Keratinocyte (primary cell): ENCODE measurements around the gene HABP4. TPM values are rescaled to one million over a fixed set of nuclear protein-coding genes. Genes with fewer than 3 reads are reported as not detected.

ENCODE experiments used
- DNase-seq: peaks from one replicate; pipeline ENCODE4 v3.0.0-alpha.2; 2011; ENCODE audit warnings: low read depth, missing footprints, low spot score
- FAIRE-seq: peaks from 2 replicates; lab custom pipeline; 2011; peaks lifted over from hg19 to GRCh38; lab: Jason Lieb, UNC
- H2AFZ ChIP-seq: 2 replicates; pipeline ENCODE4 v1.6.0; 2012; ENCODE audit warnings: low read length, control low read depth, inconsistent platforms; ENCODE audit not compliant: control insufficient read depth
- H3K27ac ChIP-seq: 2 replicates; pipeline ENCODE4 v1.5.1; 2011; ENCODE audit warnings: low read length; ENCODE audit not compliant: control insufficient read depth, insufficient read depth
- H3K27me3 ChIP-seq: 3 replicates; pipeline ENCODE4 v1.6.0; 2011; ENCODE audit warnings: low read length; ENCODE audit not compliant: control insufficient read depth, insufficient read depth; ENCODE audit errors: extremely low read depth
- H3K36me3 ChIP-seq, 2 experiments: 2 replicates in 1 of 2; 3 replicates in 1 of 2; pipeline ENCODE4 v1.5.1; 2011; ENCODE audit warnings: low read length in 2 of 2, mild to moderate bottlenecking in 1 of 2; ENCODE audit not compliant: control insufficient read depth in 2 of 2, insufficient read depth in 2 of 2; ENCODE audit errors: extremely low read depth in 1 of 2
- H3K4me1 ChIP-seq: 3 replicates; pipeline ENCODE4 v1.5.1; 2011; ENCODE audit warnings: low read length; ENCODE audit not compliant: control insufficient read depth, insufficient read depth; ENCODE audit errors: extremely low read depth
- H3K4me2 ChIP-seq: 3 replicates; pipeline ENCODE4 v1.6.0; 2011; ENCODE audit warnings: low read depth, low read length; ENCODE audit not compliant: control insufficient read depth, insufficient read depth; ENCODE audit errors: extremely low read depth
- H3K4me3 ChIP-seq, 3 experiments: fragments of 200-600 bp in 1 of 3; sonication (generic) in 1 of 3; 2 replicates in 2 of 3; 3 replicates in 1 of 3; pipeline ENCODE4 v1.5.1; 2011 to 2016; ENCODE audit warnings: low read length in 3 of 3, mild to moderate bottlenecking in 3 of 3, control low read depth in 2 of 3, inconsistent platforms in 1 of 3, low read depth in 1 of 3, mixed read lengths in 1 of 3, mixed run types in 1 of 3, moderate library complexity in 1 of 3; ENCODE audit not compliant: control insufficient read depth in 2 of 3, insufficient read depth in 2 of 3; ENCODE audit errors: extremely low read depth in 1 of 3
- H3K79me2 ChIP-seq: 2 replicates; pipeline ENCODE4 v1.6.0; 2012; ENCODE audit warnings: low read length; ENCODE audit not compliant: control insufficient read depth, insufficient read depth
- H3K9ac ChIP-seq: 3 replicates; pipeline ENCODE4 v1.6.0; 2011; ENCODE audit warnings: low read length; ENCODE audit not compliant: control insufficient read depth, insufficient read depth; ENCODE audit errors: extremely low read depth
- H3K9me1 ChIP-seq: 3 replicates; pipeline ENCODE4 v1.6.0; 2011; ENCODE audit warnings: low read length; ENCODE audit not compliant: control insufficient read depth, insufficient read depth; ENCODE audit errors: extremely low read depth
- H3K9me3 ChIP-seq: 2 replicates; pipeline ENCODE4 v1.5.1; 2012; ENCODE audit warnings: low read depth, low read length; ENCODE audit not compliant: control insufficient read depth
- H4K20me1 ChIP-seq: 3 replicates; pipeline ENCODE4 v1.6.0; 2011; ENCODE audit warnings: low read length; ENCODE audit not compliant: control insufficient read depth, insufficient read depth; ENCODE audit errors: extremely low read depth
- EZH2 ChIP-seq: IDR thresholded peaks from one replicate; pipeline ENCODE4 v1.6.1; 2012; ENCODE audit warnings: inconsistent platforms, mild to moderate bottlenecking, low read length, moderate library complexity
- dilution Hi-C: fragments of 300-500 bp; cut with MboI; formaldehyde crosslinking; loops from one replicate; pipeline ENCODE4 v1.7.0; 2020; ENCODE audit warnings: low sequenced_read_pairs; ENCODE audit not compliant: extremely low pct_ligation_motif_present
- polyA plus RNA-seq, 5 experiments: library from polyadenylated mRNA; depleted of rRNA in 3 of 5; stranded (reverse) in 3 of 5; stranded (forward) in 1 of 5; unstranded in 1 of 5; fragments of >200 nt; gene quantifications; 1 replicate in 1 of 5; 2 replicates in 3 of 5; 3 replicates in 1 of 5; pipeline versions ENCODE4 v1.2.1 to v1.2.3, GENCODE V29; 2011 to 2012; ENCODE audit warnings: missing spikeins in 2 of 5, low read depth in 1 of 5, low replicate concordance in 1 of 5
- TF ChIP-seq, protein P1 (sequence below), 3 experiments: IDR thresholded peaks in 1 of 3; conservative IDR thresholded peaks in 1 of 3; optimal IDR thresholded peaks in 1 of 3; 2 replicates in 2 of 3; 3 replicates in 1 of 3; pipeline versions ENCODE3 to v1.5.1; 2011; ENCODE audit warnings: low read length in 3 of 3, mild to moderate bottlenecking in 3 of 3, moderate library complexity in 2 of 3, control low read depth in 1 of 3, inconsistent platforms in 1 of 3; ENCODE audit not compliant: insufficient read depth in 2 of 3; ENCODE audit errors: extremely low read depth in 1 of 3

HABP4 gene
- polyA plus RNA-seq, 1 donor (not counting 4 experiments of a cell fraction or from before 2014, with no cell fraction given): 6.8 TPM

DNA sequence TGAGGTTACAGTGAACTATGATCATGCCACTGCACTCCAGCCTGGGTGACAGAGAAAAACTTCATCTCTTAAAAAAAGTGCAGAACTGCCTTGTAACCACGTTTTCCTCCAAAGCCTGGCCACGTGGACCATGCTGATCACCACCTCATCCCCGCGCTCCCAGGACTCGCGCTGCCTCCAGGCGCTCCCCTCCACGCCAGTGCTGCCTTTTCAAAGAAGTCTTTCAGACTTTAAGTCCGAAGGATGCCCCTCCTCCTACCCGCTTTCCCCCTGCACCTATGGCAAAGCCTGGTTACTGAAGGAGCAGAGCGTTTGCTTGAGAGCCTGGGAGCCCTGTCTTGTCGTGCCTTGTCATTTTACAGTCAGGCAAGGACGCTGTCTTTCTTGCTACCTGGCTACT is 43.8 kb downstream of the HABP4 start:
- dilution Hi-C loops: no loop called here

DNA sequence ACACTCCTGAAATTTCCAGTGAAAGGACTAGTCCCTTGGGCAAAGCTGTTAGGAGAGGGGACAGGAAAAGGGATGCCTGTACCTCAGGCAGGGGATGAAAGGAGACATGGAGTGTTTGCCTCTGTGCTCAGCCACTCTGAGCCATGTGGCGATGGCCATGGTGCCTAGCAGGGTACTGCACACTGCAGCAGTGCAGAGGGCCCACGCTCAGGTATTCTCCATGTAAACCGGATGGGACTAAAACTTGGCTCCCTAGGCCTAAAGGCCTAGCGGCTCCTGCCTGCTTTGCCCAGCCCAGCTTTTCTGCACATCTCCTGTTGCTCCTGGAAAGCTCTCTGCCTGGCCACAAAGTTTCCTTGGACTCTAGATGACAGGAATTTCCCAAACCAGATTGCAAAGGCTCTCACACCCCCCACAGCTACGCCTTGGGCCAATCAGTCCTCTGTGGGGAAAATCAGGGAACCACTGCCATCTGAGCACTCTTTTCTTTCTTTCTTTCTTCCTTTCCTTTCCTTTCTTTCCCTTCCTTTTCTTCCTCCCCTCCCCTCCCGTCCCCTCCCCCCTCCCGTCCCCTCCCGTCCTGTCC is 44.3 kb downstream of the HABP4 start:
- H3K4me3 ChIP-seq: no peak overlapping the region
- no peak overlapping the region for H2AFZ ChIP-seq
- H3K27me3 ChIP-seq: no peaks in the 10 kb centered on the region
- TF ChIP-seq, protein P1, sequence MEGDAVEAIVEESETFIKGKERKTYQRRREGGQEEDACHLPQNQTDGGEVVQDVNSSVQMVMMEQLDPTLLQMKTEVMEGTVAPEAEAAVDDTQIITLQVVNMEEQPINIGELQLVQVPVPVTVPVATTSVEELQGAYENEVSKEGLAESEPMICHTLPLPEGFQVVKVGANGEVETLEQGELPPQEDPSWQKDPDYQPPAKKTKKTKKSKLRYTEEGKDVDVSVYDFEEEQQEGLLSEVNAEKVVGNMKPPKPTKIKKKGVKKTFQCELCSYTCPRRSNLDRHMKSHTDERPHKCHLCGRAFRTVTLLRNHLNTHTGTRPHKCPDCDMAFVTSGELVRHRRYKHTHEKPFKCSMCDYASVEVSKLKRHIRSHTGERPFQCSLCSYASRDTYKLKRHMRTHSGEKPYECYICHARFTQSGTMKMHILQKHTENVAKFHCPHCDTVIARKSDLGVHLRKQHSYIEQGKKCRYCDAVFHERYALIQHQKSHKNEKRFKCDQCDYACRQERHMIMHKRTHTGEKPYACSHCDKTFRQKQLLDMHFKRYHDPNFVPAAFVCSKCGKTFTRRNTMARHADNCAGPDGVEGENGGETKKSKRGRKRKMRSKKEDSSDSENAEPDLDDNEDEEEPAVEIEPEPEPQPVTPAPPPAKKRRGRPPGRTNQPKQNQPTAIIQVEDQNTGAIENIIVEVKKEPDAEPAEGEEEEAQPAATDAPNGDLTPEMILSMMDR (optimal IDR thresholded peaks at IDR 0.05 in 1 of 3, IDR thresholded peaks at IDR 0.05 in 1 of 3, conservative IDR thresholded peaks at IDR 0.05 in 1 of 3; ENCODE audit: extremely low read depth in 1 of 3, insufficient read depth in 2 of 3, low read length in 3 of 3): no peak
- TF ChIP-seq EZH2: no peak
- no peaks in the 10 kb centered on the region for H4K20me1 ChIP-seq
- no peaks in the 10 kb centered on the region for H3K9me1 ChIP-seq
- no peaks in the 10 kb centered on the region for H3K4me1 ChIP-seq
- dilution Hi-C loops: no loop called here
- no peaks in the 10 kb centered on the region for H3K9me3 ChIP-seq
- peaks cover 0 to 9% of the 10 kb centered on the region in 2 experiments for H3K36me3 ChIP-seq
- FAIRE-seq (no peak), DNase-seq (no peak)
- no peak overlapping the region for H3K9ac ChIP-seq
- H3K27ac ChIP-seq: no peak overlapping the region
- H3K4me2 ChIP-seq: no peak overlapping the region
- no peaks in the 10 kb centered on the region for H3K79me2 ChIP-seq

More for the DNA sequence above, 43.8 kb downstream of the HABP4 start:
- Histone ChIP-seq H3K36me3 (peaks cover 0 to 12% of the 10 kb centered on the region in 2 experiments), H3K4me1 (no peaks in the 10 kb centered on the region), H3K9me1 (no peaks in the 10 kb centered on the region), H3K9ac (no peak overlapping the region), H3K27me3 (no peaks in the 10 kb centered on the region), H3K9me3 (no peaks in the 10 kb centered on the region), H2AFZ (no peak overlapping the region), H4K20me1 (no peaks in the 10 kb centered on the region), H3K4me3 (no peak overlapping the region), H3K4me2 (no peak overlapping the region), H3K79me2 (no peaks in the 10 kb centered on the region), H3K27ac (no peak overlapping the region)
- TF ChIP-seq, protein P1 (optimal IDR thresholded peaks at IDR 0.05 in 1 of 3, IDR thresholded peaks at IDR 0.05 in 1 of 3, conservative IDR thresholded peaks at IDR 0.05 in 1 of 3; ENCODE audit: extremely low read depth in 1 of 3, insufficient read depth in 2 of 3, low read length in 3 of 3): no peak
- no peak for TF ChIP-seq EZH2
- no peak for FAIRE-seq
- DNase-seq: no peak
